Gastroesophageal sphincter (tissue), 4 donors: ENCODE data around the gene HDAC8. TPM values are rescaled to one million over a fixed set of nuclear protein-coding genes. Genes with fewer than 3 reads are reported as not detected.
"Not testable (repeated sequence)": the region's sequence is repeated elsewhere in the genome, so short reads cannot be mapped to it uniquely, and the experiment has no call there.

ENCODE experiments used
- ATAC-seq: fragments of 150-250 bp; one replicate; pipeline ENCODE4 v1.9.1; 2016; ENCODE audit warnings: mild to moderate bottlenecking, moderate library complexity
- H3K27ac ChIP-seq, 4 donors: fragments of 200-600 bp; sonication (generic) in 3 of 4; 1 replicate in 3 of 4; 2 replicates in 1 of 4; pipeline ENCODE4 v1.5.1; 2016 to 2019
- H3K27me3 ChIP-seq: fragments of 200-600 bp; sonication (generic); one replicate; pipeline ENCODE4 v1.5.1; 2019
- H3K36me3 ChIP-seq, 2 donors: fragments of 200-600 bp; sonication (generic); one replicate each; pipeline ENCODE4 v1.5.1; 2019; ENCODE audit warnings: control low read depth in 1 of 2
- H3K4me1 ChIP-seq, 3 donors: fragments of 200-600 bp; sonication (generic); 1 replicate in 2 of 3; 2 replicates in 1 of 3; pipeline ENCODE4 v1.5.1; 2016 to 2019; ENCODE audit warnings: control low read depth in 2 of 3
- H3K4me3 ChIP-seq, 2 donors: fragments of 200-600 bp; sonication (generic); one replicate each; pipeline ENCODE4 v1.5.1; 2019; ENCODE audit warnings: mild to moderate bottlenecking in 1 of 2, moderate library complexity in 1 of 2
- H3K9me3 ChIP-seq, 3 donors: fragments of 200-600 bp; sonication (generic); one replicate each; pipeline ENCODE4 v1.5.1; 2017 to 2019; ENCODE audit warnings: control low read depth in 2 of 3
- CTCF ChIP-seq, 4 experiments: fragments of 200-600 bp in 2 of 4; fragments of 450-650 bp in 2 of 4; sonication (generic) in 1 of 4; IDR thresholded peaks; one replicate each; pipeline ENCODE4 v1.5.1; 2017 to 2019; ENCODE audit warnings: antibody characterized with exemption in 4 of 4, mild to moderate bottlenecking in 2 of 4, moderate library complexity in 2 of 4
- EP300 ChIP-seq: sonication (generic); formaldehyde crosslinking; IDR thresholded peaks from one replicate; pipeline ENCODE4 v1.6.1; 2017; ENCODE audit warnings: antibody characterized with exemption, mild to moderate bottlenecking
- POLR2A ChIP-seq, 2 donors: fragments of 450-650 bp; IDR thresholded peaks; one replicate each; pipeline ENCODE4 v1.6.1; 2017; ENCODE audit warnings: antibody characterized with exemption in 2 of 2, mild to moderate bottlenecking in 2 of 2, moderate library complexity in 1 of 2
- POLR2AphosphoS5 ChIP-seq: sonication (generic); formaldehyde crosslinking; IDR thresholded peaks from one replicate; pipeline ENCODE4 v1.6.1; 2017; ENCODE audit warnings: antibody characterized with exemption
- WGBS, 2 donors: methylation state at CpG; one replicate each; pipeline ENCODE4 v1.1.5; 2018; ENCODE audit warnings: low coverage in 1 of 2; 5-methylcytosine and 5-hydroxymethylcytosine counted together
- total RNA-seq, 4 donors: library from RNA; depleted of rRNA; stranded (reverse); fragments of >200 nt; gene quantifications; one replicate each; pipeline ENCODE4 v1.1.0, GENCODE V29; 2016

HDAC8 gene
- total RNA-seq, 4 donors from 2014 or later: 15.7 to 34.2 (median 25.6) TPM

GRCh38 chrX:72466493-72466892 lies 106.2 kb downstream of the HDAC8 start:
- Histone ChIP-seq H3K36me3 (peaks cover 0 to 12% of the 10 kb centered on the region in 2 donors), H3K4me3 (no peak overlapping the region), H3K9me3 (no peaks in the 10 kb centered on the region), H3K27ac (no peak overlapping the region), H3K4me1 (no peaks in the 10 kb centered on the region), H3K27me3 (no peaks in the 10 kb centered on the region)
- no peak for ATAC-seq
- TF ChIP-seq POLR2A (IDR thresholded peaks at IDR 0.05) (no peak), EP300 (no peak), POLR2AphosphoS5 (no peak), CTCF (IDR thresholded peaks at IDR 0.05) (no peak)
- 40 to 55% methylated on average over 3 of the region's 3 CpGs for WGBS, 2 donors

- no peak for ATAC-seq
- 72 to 83% methylated on average over 1 to 2 of the region's 2 CpGs for WGBS, 2 donors
- peaks cover 0 to 12% of the 10 kb centered on the region in 2 donors for H3K36me3 ChIP-seq
- H3K4me3 ChIP-seq: no peak overlapping the region
- H3K27me3 ChIP-seq: no peaks in the 10 kb centered on the region
- no peaks in the 10 kb centered on the region for H3K9me3 ChIP-seq
- TF ChIP-seq POLR2A (IDR thresholded peaks at IDR 0.05): no peak
- H3K27ac ChIP-seq: no peak overlapping the region
- no peaks in the 10 kb centered on the region for H3K4me1 ChIP-seq
Observed at GRCh38 chrX:72465889-72466288, 106.8 kb downstream of the HDAC8 start.

- TF ChIP-seq POLR2A (IDR thresholded peaks at IDR 0.05): no peak
- TF ChIP-seq POLR2AphosphoS5: no peak
- no peak for TF ChIP-seq CTCF (IDR thresholded peaks at IDR 0.05)
- TF ChIP-seq EP300: no peak
- Histone ChIP-seq H3K36me3 (peaks cover 0 to 12% of the 10 kb centered on the region in 2 donors), H3K9me3 (no peaks in the 10 kb centered on the region), H3K27ac (no peak overlapping the region), H3K4me1 (no peaks in the 10 kb centered on the region), H3K27me3 (no peaks in the 10 kb centered on the region), H3K4me3 (no peak overlapping the region)
- 0 to 40% methylated on average over 2 of the region's 5 CpGs for WGBS, 2 donors
- ATAC-seq: no peak
Observed at GRCh38 chrX:72461766-72462165, 110.9 kb downstream of the HDAC8 start.

GRCh38 chrX:72461288-72461687 lies 111.4 kb downstream of the HDAC8 start:
- no peak overlapping the region for H3K27ac ChIP-seq
- H3K9me3 ChIP-seq: no peaks in the 10 kb centered on the region
- peaks cover 0 to 12% of the 10 kb centered on the region in 2 donors for H3K36me3 ChIP-seq
- ATAC-seq: no peak
- no peaks in the 10 kb centered on the region for H3K4me1 ChIP-seq
- WGBS, 2 donors: 55 to 75% methylated on average over 2 of the region's 2 CpGs
- TF ChIP-seq POLR2AphosphoS5 (no peak), CTCF (IDR thresholded peaks at IDR 0.05) (no peak), EP300 (no peak), POLR2A (IDR thresholded peaks at IDR 0.05) (no peak)
- no peak overlapping the region for H3K4me3 ChIP-seq
- no peaks in the 10 kb centered on the region for H3K27me3 ChIP-seq

GRCh38 chrX:72460715-72461114 lies 111.9 kb downstream of the HDAC8 start:
- H3K36me3 ChIP-seq: peaks cover 0 to 12% of the 10 kb centered on the region in 2 donors
- H3K4me3 ChIP-seq: no peak overlapping the region
- TF ChIP-seq EP300 (no peak), CTCF (IDR thresholded peaks at IDR 0.05) (no peak), POLR2A (IDR thresholded peaks at IDR 0.05) (no peak), POLR2AphosphoS5 (no peak)
- no peaks in the 10 kb centered on the region for H3K9me3 ChIP-seq
- no peaks in the 10 kb centered on the region for H3K4me1 ChIP-seq
- no peak overlapping the region for H3K27ac ChIP-seq
- 91 to 100% methylated on average over 1 of the region's 1 CpG for WGBS, 2 donors
- ATAC-seq: no peak
- H3K27me3 ChIP-seq: no peaks in the 10 kb centered on the region

- not testable (repeated sequence) for H3K27ac ChIP-seq, H3K9me3 ChIP-seq, H3K27me3 ChIP-seq, H3K4me1 ChIP-seq, H3K4me3 ChIP-seq, ATAC-seq, H3K36me3 ChIP-seq
- 100% methylated on average over 1 of the region's 1 CpG; no CpG with 5 or more reads in 1 of the 2 donors for WGBS, 2 donors
Observed at GRCh38 chrX:72449034-72449433, 123.6 kb downstream of the HDAC8 start.

- not testable (repeated sequence) for H3K4me1 ChIP-seq, ATAC-seq
Observed at GRCh38 chrX:72440764-72441163, 131.9 kb downstream of the HDAC8 start.

More at GRCh38 chrX:72440764-72441163, 131.9 kb downstream of the HDAC8 start:
- H3K27me3 ChIP-seq, H3K4me3 ChIP-seq, H3K9me3 ChIP-seq, H3K27ac ChIP-seq: not testable (repeated sequence)
- no CpG with 5 or more reads among the region's 16 CpGs for WGBS, 2 donors
- H3K36me3 ChIP-seq: peaks cover 0 to 29% of the 10 kb centered on the region in 2 donors
